Measurements from ENCODE around the gene KRTAP7-1. TPM values are rescaled to one million over a fixed set of nuclear protein-coding genes. Genes with fewer than 3 reads are reported as not detected.

KRTAP7-1 gene
- total and polyA plus RNA-seq, 10 of the 15 experiments (the other 5 are each of a cell fraction or from before 2014, with no cell fraction given), result not detected

GRCh38 chr21:30831194-30831765, 1.7 kb upstream of the KRTAP7-1 start (continued):
- TF ChIP-seq ZNF592 (IDR thresholded peaks at IDR 0.05) (no peak), SIX5 (IDR thresholded peaks at IDR 0.05; ENCODE audit: low read depth, low read length, severe bottlenecking) (no peak), TARDBP (IDR thresholded peaks at IDR 0.05; ENCODE audit: borderline replicate concordance) (no peak), LARP7 (IDR thresholded peaks at IDR 0.05) (no peak), MYB (IDR thresholded peaks at IDR 0.05; ENCODE audit: borderline replicate concordance, low read depth, low read length) (no peak)

GRCh38 chr21:30818837-30819610, 10.5 kb downstream of the KRTAP7-1 start:
- Histone ChIP-seq H3K4me3 (no peak overlapping the region), H3K4me2 (ENCODE audit: control insufficient read depth, insufficient read depth) (no peak overlapping the region), H3K27ac (ENCODE audit: control insufficient read depth, insufficient read depth) (no peak overlapping the region), H3K9me3 (replicated peaks; ENCODE audit: control insufficient read depth, insufficient read depth, low read length) (no peaks in the 10 kb centered on the region), H3K79me2 (ENCODE audit: control insufficient read depth, insufficient read depth, low read length) (no peaks in the 10 kb centered on the region), H3K27me3 (replicated peaks in 1 of 2; ENCODE audit: control insufficient read depth in 2 of 2, insufficient read depth in 2 of 2, low read length in 1 of 2) (no peaks in the 10 kb centered on the region), H3K9ac (ENCODE audit: control insufficient read depth, insufficient read depth, low read length) (no peak overlapping the region), H4K20me1 (ENCODE audit: control insufficient read depth, insufficient read depth) (no peaks in the 10 kb centered on the region), H2AFZ (ENCODE audit: control insufficient read depth, low read depth, low read length) (no peak overlapping the region), H3K4me1 (ENCODE audit: control insufficient read depth, insufficient read depth, low read length) (no peaks in the 10 kb centered on the region), H3K36me3 (ENCODE audit: control insufficient read depth in 2 of 2, insufficient read depth in 2 of 2, low read length in 1 of 2) (no peaks in the 10 kb centered on the region)
- RAD21 ChIA-PET (ENCODE audit: unreplicated experiment), result no interaction called here
- CTCF ChIA-PET, result no interaction called here
- no TSS peak for BruUV-seq (replicated peaks)
- in situ Hi-C loops (cut with MboI), result no loop called here
- SMC1A ChIA-PET (ENCODE audit: uncharacterized antibody, unreplicated experiment), result no interaction called here
- DNase-seq (ENCODE audit: low read depth, low spot score), result no peak
- no peak for TF ChIP-seq ZNF687 (IDR thresholded peaks at IDR 0.05)
- TF ChIP-seq HSF1 (IDR thresholded peaks at IDR 0.05; ENCODE audit: low read depth, low read length), result no peak
- TF ChIP-seq POLR2AphosphoS5 (IDR thresholded peaks at IDR 0.05; ENCODE audit: low read length), result no peak
- TF ChIP-seq MTA2 (IDR thresholded peaks at IDR 0.05; ENCODE audit: low read depth), result peak; percentile 67; the same call in 1 of the 2 replicates
- TF ChIP-seq STAT3 (IDR thresholded peaks at IDR 0.05; ENCODE audit: low read depth, low read length), result no peak
- TF ChIP-seq BCL11A (IDR thresholded peaks at IDR 0.05; ENCODE audit: low read depth, low read length), result 0 out of 2 replicates have a peak, but pooled peaks have one; percentile 15
- TF ChIP-seq BHLHE40 (IDR thresholded peaks at IDR 0.05; ENCODE audit: borderline replicate concordance in 1 of 2, low read depth in 2 of 2, low read length in 1 of 2), result peak; percentile 60 to 83; a peak in 3 of 4 replicates
- intact Hi-C loops (cut with micrococcal nuclease; ENCODE audit: unreplicated experiment), result no loop called here
- FAIRE-seq, result no peak
- WGBS (ENCODE audit: insufficient coverage, insufficient replicate concordance, low lambda C conversion rate, missing lambda C conversion rate), result under 1% methylated on average over 7 of the region's 7 CpGs
- no peak; the same call in 2 of the 3 replicates for ATAC-seq
- POLR2A ChIA-PET, result no interaction called here

Data from GM12878 (cell line).